HFFc6 (cell line): ENCODE data around the gene CST5. TPM values are rescaled to one million over a fixed set of nuclear protein-coding genes. Genes with fewer than 3 reads are reported as not detected.
"Not testable (repeated sequence)": the region's sequence is repeated elsewhere in the genome, so short reads cannot be mapped to it uniquely, and the experiment has no call there.

Source experiments
- DNase-seq: peaks from one replicate; pipeline ENCODE4 v3.0.0-alpha.2; 2018
- H3K27ac Mint-ChIP-seq: 2 replicates; pipeline ENCODE4 v1.8.0; 2020; ENCODE audit warnings: mild to moderate bottlenecking, mixed read lengths
- H3K27me3 Mint-ChIP-seq: 2 replicates; pipeline ENCODE4 v1.8.0; 2021; ENCODE audit warnings: mild to moderate bottlenecking, moderate library complexity, mixed read lengths; ENCODE audit not compliant: insufficient read depth
- H3K36me3 Mint-ChIP-seq: 2 replicates; pipeline ENCODE4 v1.8.0; 2021; ENCODE audit warnings: low read depth, mixed read lengths
- H3K4me1 Mint-ChIP-seq: 2 replicates; pipeline ENCODE4 v1.8.0; 2020; ENCODE audit warnings: low read depth, mixed read lengths
- H3K4me3 Mint-ChIP-seq: 2 replicates; pipeline ENCODE4 v1.8.0; 2020; ENCODE audit warnings: mild to moderate bottlenecking, moderate library complexity, mixed read lengths
- H3K9me3 Mint-ChIP-seq: 2 replicates; pipeline ENCODE4 v1.8.0; 2020; ENCODE audit warnings: mild to moderate bottlenecking, mixed read lengths
- CTCF ChIP-seq: fragments of 200-600 bp; sonication (generic); IDR thresholded peaks from 2 replicates; pipeline ENCODE4 v1.5.0; 2021; ENCODE audit warnings: antibody characterized with exemption, mild to moderate bottlenecking
- total RNA-seq, 6 experiments: library from RNA; stranded (reverse); fragmentation: NEBNext Ultra II Directional; extraction: Animal tissue kit (Norgen Biotek cat#: 25700); gene quantifications; 2 replicates in 1 of 6; 3 replicates in 5 of 6; pipeline ENCODE4 v1.2.3, GENCODE V29; 2021

The CST5 gene
- total RNA-seq, 6 experiments from 2014 or later = not detected

GRCh38 chr20:23856736-23857135 lies 22.8 kb downstream of the CST5 start:
- DNase-seq = no peak
- TF ChIP-seq CTCF = no peak
- Mint-ChIP-seq H3K4me1 (no peaks in the 10 kb centered on the region), H3K36me3 (no peaks in the 10 kb centered on the region), H3K4me3 (no peak overlapping the region), H3K27ac (no peak overlapping the region), H3K9me3 (no peaks in the 10 kb centered on the region; the same call in 1 of the 2 replicates), H3K27me3 (peaks cover 5% of the 10 kb centered on the region; the same call in 1 of the 2 replicates)

- Mint-ChIP-seq H3K4me1 (no peaks in the 10 kb centered on the region), H3K36me3 (no peaks in the 10 kb centered on the region), H3K9me3 (no peaks in the 10 kb centered on the region; the same call in 1 of the 2 replicates), H3K4me3 (no peak overlapping the region), H3K27me3 (peaks cover 5% of the 10 kb centered on the region; the same call in 1 of the 2 replicates), H3K27ac (no peak overlapping the region)
- DNase-seq = no peak
- no peak for TF ChIP-seq CTCF
Observed at GRCh38 chr20:23856226-23856625, 23.3 kb downstream of the CST5 start.

GRCh38 chr20:23841693-23842092 lies 37.9 kb downstream of the CST5 start:
- DNase-seq = no peak
- TF ChIP-seq CTCF = no peak
- Mint-ChIP-seq H3K36me3 (no peaks in the 10 kb centered on the region), H3K27ac (no peak overlapping the region), H3K27me3 (no peaks in the 10 kb centered on the region; the same call in 1 of the 2 replicates), H3K4me1 (no peaks in the 10 kb centered on the region), H3K4me3 (no peak overlapping the region), H3K9me3 (no peaks in the 10 kb centered on the region)

- Mint-ChIP-seq H3K9me3 (peaks cover 4% of the 10 kb centered on the region), H3K27me3 (peaks cover 5% of the 10 kb centered on the region), H3K36me3 (no peaks in the 10 kb centered on the region), H3K4me3 (no peak overlapping the region), H3K4me1 (peaks cover 15% of the 10 kb centered on the region), H3K27ac (no peak overlapping the region)
- DNase-seq = no peak
- no peak for TF ChIP-seq CTCF
Observed at GRCh38 chr20:23835716-23836115, 43.8 kb downstream of the CST5 start.

GRCh38 chr20:23832775-23833513 lies 46.6 kb downstream of the CST5 start:
- peaks cover 6% of the 10 kb centered on the region for H3K27me3 Mint-ChIP-seq
- no peak overlapping the region for H3K4me3 Mint-ChIP-seq
- H3K27ac Mint-ChIP-seq = no peak overlapping the region
- no peaks in the 10 kb centered on the region for H3K36me3 Mint-ChIP-seq
- H3K9me3 Mint-ChIP-seq = peaks cover 4% of the 10 kb centered on the region
- peaks cover 22% of the 10 kb centered on the region for H3K4me1 Mint-ChIP-seq
- no peak for DNase-seq
- TF ChIP-seq CTCF = no peak

- not testable (repeated sequence) for H3K4me3 Mint-ChIP-seq, H3K27me3 Mint-ChIP-seq, H3K36me3 Mint-ChIP-seq, H3K9me3 Mint-ChIP-seq, H3K27ac Mint-ChIP-seq
- DNase-seq = peak; percentile 40
- peaks cover 23% of the 10 kb centered on the region for H3K4me1 Mint-ChIP-seq
Observed at GRCh38 chr20:23831961-23832360, 47.6 kb downstream of the CST5 start.
